GM21423 (cell line): ENCODE data around the gene SULT2B1.
"Not testable (repeated sequence)": the region's sequence is repeated elsewhere in the genome, so short reads cannot be mapped to it uniquely, and the experiment has no call there.

ENCODE experiments used
- ATAC-seq: cut with Tn5 transposase; IDR thresholded peaks from one replicate; pipeline ENCODE4 v1.9.1; 2021; ENCODE audit warnings: mild to moderate bottlenecking, moderate library complexity; ENCODE audit not compliant: unreplicated experiment

The SULT2B1 gene

DNA sequence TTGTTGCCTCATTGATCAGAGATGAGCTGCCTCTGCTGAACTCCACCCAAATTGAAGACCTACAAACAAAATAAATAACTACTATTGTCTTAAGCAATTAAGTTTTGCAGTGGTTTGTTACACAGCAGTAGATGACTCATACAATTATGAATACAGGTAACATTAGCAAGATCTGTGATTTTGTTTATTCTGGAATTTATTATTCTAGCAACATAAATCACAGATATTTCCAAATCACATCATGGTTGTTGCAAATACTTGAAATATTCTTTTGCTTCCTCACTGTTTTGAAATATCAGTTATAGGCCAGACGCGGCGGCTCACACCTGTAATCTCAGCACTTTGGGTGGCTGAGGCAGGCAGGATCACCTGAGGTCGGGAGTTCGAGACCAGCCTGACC lies 27.2 kb upstream of the SULT2B1 start:
- no peak for ATAC-seq

GRCh38 chr19:48529156-48529555 lies 22.8 kb upstream of the SULT2B1 start:
- no peak for ATAC-seq

- no peak for ATAC-seq
Measured at GRCh38 chr19:48530066-48530720, 21.8 kb upstream of the SULT2B1 start.

GRCh38 chr19:48530770-48531169 lies 21.2 kb upstream of the SULT2B1 start:
- ATAC-seq, result no peak

- ATAC-seq, result no peak
Measured at GRCh38 chr19:48533770-48534169, 18.2 kb upstream of the SULT2B1 start.

GRCh38 chr19:48537541-48537940 lies 14.4 kb upstream of the SULT2B1 start:
- ATAC-seq, result no peak

GRCh38 chr19:48538057-48538456 lies 13.9 kb upstream of the SULT2B1 start:
- ATAC-seq, result not testable (repeated sequence)

- no peak for ATAC-seq
Measured at GRCh38 chr19:48539503-48540096, 12.4 kb upstream of the SULT2B1 start.

GRCh38 chr19:48540110-48540509 lies 11.9 kb upstream of the SULT2B1 start:
- ATAC-seq, result no peak

GRCh38 chr19:48541813-48542212 lies 10.2 kb upstream of the SULT2B1 start:
- no peak for ATAC-seq

- ATAC-seq, result no peak
Measured at GRCh38 chr19:48543121-48543710, 8.8 kb upstream of the SULT2B1 start.

DNA sequence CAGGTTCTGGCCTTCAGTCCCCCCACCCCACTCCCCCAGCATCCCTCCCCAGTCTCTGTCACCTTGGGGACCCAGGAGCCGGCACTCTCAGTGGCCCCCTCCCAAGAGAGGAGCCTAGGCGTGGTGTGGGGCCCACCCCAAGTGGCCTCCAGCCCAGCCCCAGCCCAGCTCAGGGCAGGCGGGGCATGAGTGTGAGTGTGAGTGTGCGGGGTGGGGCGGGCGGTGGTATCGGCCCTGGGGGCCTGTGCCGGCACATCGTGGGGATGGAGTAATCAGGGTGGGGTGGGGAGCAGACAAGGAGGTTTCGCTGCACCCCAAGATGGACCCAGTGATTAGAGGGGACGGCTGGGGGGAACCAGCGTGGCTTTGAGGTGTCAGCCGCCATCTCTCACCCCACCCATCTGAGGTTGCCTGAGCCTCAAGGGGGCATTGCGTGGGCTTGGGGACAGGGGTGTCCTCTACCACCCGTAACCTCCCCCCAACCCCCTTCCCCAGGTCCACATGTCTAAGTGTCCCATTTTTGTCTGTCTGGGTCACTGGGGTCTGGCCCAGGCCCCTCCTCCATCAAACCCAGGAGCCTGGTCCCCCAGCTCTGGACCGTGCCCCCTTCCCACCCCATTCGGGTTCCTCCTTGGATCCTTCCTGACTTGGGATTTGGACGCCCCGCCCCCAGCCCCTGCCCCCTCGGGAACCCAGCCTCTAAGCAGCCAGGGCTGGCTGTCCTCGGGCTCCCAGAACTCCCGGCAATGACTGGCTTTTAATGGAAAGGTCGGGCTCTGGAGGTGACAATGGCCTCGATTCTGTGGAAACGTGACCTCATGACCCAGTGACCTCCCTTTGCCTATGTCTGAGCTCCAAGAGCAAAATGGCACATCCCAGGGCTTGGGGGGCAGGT lies 6.9 kb upstream of the SULT2B1 start:
- no peak for ATAC-seq

DNA sequence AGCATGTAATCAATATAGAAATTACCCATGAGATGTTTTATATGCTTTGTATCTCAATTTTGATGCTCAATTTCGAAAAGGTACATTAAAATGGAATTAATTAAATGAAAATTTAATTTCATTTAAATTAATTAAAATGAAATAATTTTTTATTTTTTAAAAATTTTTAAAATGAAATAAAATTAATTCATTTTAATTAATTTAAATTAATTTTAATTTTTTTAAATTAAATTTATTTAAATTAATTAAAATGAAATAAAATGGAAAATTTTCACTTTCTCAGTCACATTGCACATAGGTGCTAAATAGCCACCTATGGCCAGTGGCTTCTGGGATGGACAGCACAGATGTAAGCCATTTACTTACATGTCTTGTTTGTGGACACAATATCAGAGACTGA lies 4.2 kb upstream of the SULT2B1 start:
- ATAC-seq, result no peak

- ATAC-seq, result no peak
Measured at GRCh38 chr19:48548253-48548911, 3.6 kb upstream of the SULT2B1 start.

GRCh38 chr19:48549380-48549779 lies 2.6 kb upstream of the SULT2B1 start:
- ATAC-seq, result no peak

- ATAC-seq, result no peak
Measured at GRCh38 chr19:48552406-48553322, 692 bp downstream of the SULT2B1 start.

- no peak for ATAC-seq
Measured at GRCh38 chr19:48553676-48554384, 1.9 kb downstream of the SULT2B1 start.

- ATAC-seq, result no peak
Measured at GRCh38 chr19:48554385-48555091, 2.6 kb downstream of the SULT2B1 start.

DNA sequence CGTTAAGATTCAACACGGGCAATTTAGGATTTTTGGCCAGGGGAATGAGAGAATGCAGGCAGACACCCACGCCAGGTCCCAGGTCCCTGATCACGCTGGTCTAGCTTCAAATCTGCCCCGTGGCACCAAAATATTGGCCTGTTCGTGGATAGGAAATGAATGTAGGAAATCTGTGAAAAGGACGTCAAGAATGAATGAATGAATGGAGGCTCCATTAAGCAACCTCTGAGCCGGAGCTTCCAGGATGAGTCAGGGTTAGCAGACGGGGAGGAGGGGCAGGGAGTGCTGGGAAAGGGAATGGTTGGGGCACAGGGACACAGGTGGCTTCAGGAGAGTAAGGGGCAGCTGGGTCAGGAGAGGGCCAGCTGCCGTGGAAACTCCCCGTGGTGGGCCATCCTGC lies 4.2 kb downstream of the SULT2B1 start:
- ATAC-seq, result no peak
